HG03558 (cell line): ENCODE data around the gene PXDN.

ENCODE experiments used
- ATAC-seq: cut with Tn5 transposase; IDR thresholded peaks from one replicate; pipeline ENCODE4 v1.9.1; 2021; ENCODE audit warnings: moderate number of reproducible peaks; ENCODE audit not compliant: unreplicated experiment; ENCODE audit errors: extremely low read depth

The PXDN gene

DNA sequence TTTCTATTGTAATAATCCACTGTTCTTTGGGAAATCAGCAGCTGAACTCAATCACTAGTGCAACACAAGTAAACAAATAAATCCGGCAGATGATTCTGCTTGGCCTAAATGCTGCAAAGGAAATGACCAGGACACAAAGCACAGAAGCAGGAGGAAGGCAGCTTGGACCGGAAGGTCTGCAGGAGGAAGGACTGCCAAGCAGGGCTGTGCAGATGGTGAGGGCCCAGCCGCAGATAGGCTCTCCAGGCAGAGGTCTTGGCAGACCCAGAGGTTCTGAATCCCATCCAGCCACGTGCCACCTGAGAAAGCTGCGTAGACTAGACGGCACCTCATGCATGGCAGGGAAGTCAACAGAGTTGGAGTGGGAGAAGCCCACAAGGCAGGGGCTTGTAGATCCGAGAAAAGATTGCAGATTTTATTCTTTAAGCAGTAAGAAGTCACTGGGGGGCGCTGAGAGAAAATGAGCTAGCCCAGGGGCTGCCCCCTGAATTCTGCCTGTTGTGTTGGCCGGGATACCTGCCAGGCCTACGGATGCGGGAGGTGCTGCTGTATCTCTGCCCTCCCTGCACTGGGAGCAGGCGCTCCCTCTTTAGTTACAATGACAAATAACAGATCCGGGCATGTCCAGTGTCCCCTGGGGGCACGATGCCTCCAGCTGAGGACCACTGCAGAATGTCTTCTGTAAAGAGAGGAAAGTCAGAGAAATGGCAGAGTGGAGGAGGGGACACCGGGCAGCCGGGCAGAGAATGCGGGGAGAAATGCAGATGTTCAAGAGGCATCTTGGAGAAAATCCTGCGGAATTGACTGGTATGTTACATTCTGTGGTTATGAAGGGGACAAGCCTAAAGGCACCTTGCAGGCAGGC, 153.5 kb downstream of the PXDN start:
- no peak for ATAC-seq

DNA sequence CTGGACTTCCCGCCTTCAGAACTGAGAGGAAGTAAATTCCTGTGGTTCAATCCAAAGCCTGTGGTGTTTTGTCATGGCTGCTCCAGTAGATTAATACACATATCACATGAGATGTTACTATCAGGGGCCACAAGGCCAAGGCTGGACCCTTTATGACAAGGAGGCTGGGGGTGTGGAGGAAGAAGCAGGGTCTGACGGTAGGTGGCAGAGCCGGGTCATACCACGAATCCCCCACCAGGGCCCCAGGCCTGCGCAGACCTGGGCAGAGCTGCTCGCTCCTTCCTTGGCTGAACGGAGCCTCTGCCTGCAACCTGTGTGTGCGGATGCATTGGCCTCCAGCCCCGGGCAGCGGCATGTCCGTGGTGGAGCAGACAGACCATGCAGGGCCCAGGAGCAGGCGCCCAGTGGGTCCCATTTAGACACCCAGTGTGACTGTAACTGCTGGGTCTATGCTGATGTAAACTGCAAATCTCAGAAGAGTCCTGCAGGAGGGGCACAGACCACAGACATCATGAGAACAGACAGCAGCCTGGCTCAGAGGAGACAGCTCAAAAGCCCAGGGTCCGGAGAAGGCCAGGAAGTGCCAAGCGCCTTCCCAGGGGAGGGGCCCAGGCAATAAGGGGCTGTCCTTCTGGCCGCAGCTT, 155.2 kb downstream of the PXDN start:
- no peak for ATAC-seq

DNA sequence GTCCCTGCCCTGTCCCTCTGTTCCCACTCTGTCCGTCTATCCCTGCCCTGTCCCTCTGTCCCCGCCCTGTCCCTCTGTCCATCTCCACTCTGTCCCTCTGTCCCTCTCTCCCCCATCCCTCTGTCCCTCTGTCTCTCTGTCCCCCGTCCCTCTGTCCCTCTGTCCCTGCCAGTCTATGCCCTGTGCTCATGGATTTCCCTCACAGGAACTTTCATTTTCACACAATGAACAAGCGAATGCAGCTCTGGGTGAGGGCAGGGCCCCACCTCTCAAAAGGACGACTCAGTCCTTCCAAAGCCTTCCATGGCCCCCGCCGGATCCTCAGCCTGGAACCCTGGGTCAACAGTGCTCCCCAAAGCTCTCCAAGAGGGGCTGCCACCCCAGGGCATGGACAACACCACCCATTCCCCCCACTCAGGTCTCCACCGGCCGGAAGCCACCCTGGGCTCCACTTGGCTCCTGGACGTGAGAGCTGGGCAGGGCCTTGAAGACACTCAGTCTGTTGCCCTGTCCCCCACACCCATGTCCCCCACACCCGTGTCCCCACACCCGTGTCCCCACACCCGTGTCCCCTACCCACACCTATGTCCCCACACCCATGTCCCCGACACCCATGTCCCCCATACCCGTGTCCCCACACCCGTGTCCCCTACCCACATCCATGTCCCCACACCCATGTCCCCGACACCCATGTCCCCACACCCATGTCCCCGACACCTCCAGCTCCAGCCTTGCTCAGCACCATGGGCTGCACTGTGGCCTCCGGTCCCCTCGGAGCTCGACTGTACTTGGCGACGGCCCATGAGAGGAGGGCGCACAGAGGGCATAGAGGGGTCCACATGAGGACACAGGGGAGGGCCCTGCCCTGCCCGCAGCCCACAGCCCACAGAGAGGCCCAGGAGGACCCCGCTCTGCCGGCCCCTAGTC, 156.0 kb downstream of the PXDN start:
- no peak for ATAC-seq

DNA sequence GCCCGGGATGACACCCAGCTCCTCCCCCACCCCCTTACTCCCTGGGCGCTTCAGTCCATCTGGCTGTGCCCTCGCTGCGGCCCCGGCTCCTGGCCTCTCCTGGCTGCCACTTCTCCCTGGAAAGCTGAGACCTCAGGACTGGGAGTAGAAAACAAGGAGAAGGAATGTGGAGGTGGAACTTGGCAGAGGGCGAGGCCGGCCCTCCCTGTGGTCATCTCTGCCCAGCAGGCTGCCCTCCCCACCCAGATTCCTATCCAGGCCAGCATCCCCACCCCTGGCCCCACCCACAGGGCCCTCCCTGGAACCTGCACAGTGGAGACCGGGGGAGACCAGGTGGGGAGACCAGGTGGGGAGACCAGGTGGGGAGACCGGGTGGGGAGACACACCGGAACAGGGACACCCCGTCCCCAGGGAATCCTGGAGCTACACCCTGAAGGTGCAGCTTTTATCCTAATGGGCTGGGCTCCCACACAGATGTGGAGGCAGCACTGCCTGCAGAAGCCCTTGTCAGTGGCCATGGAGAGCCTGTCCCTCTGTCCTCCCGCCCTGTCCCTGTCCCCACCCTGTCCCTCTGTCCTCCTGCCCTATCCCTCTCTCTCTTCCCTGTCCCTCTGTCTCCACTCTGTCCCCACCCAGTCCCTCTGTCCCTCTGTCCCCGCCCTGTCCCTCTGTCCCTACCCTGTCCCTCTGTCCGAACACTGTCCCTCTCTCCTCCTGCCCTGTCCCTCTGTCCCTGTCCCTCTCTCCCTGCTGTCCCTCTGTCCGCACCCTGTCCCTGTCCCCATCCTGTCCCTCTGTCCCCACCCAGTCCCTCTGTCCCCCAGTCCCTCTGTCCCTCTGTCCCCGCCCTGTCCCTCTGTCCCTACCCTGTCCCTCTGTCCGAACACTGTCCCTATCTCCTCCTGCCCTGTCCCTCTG, 157.1 kb downstream of the PXDN start:
- no peak for ATAC-seq

DNA sequence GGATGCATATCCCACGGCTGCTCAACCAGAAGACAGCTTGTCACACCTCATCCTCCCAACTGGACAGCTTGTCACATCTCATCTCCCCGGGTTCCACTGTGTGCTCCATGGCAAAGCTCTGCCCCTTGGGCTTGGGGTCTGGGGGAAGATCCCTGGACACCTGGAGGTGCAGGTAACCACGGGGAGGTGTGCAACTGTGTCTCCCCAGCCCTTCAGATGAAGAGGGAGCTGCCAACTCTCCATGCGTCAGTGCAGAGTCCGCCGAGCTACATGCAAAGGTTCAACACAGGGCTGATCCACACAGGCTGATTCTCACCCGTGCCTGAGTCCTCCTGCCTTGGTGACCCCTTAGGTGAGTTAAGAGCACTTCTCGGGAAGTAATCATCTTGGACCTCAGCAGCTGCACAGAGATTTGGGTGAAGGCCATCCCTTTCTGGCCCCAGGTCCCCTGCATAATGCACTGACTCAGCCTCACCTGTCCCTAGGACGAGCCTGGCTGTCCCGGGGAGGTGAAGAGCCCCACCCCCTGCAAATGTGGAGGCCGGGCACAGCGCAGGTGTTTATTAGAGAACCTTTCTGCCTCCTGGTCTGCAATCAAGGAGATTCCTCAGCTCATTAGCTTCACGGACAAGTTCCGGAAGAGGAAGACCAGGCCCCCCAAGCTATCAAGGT, 157.9 kb downstream of the PXDN start:
- no peak for ATAC-seq

DNA sequence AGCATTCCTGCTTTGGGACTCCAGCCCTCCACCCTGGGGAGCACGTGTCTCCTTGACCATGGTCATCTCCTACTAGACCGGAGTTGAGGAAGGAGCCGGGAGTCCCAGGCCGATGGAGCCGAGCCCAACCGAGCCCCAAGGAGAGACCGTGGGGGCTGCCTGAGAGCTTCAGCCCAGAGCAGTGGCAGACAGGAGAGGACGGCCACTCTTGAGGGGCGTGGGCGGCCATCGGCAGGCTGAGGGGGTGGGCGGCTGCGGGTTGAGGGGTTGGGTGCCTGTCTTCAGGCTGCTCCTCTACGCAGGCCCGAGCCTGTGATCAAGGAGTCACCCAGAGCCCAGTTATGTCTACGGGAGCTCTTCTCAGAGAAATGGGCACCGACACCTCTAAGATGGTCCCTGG, 158.7 kb downstream of the PXDN start:
- no peak for ATAC-seq

DNA sequence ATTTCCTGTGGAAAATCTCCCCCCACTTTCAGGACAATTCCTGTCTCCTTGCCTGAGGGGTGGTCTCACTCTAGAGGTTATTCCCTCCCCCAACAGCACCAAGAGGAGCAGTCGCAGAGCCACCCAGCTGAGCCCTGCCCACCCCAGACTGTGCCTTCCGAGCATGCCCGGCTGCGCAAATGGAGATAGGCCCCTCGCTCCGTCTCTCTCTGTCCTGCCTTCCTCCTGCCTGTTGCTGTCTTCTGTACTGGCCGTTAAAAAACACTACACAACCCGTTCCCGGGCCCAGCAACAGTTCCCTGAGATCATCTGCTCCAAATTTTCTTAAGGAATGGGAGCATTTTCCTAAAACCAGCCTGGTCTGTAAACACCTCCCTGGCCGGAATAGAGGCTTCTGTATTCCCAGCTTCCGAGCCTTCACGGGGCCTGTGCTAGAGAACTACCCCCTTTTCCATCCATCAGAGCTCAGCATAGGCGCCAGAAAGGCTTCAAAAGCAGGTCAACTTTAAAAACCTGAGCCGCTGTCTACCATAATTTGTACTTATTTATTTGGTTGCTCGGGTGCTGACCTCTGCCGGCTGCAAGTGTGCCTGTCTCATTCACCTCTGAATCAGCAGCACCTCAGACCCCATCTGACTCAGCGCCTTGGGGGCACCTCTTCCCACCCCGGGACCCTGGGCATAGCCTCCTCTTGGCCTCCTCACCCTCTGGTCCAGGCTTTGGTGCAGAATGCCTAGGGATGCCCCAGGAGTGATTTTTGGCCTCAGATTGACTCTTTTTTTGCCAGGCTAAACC, 159.4 kb downstream of the PXDN start:
- ATAC-seq = no peak

DNA sequence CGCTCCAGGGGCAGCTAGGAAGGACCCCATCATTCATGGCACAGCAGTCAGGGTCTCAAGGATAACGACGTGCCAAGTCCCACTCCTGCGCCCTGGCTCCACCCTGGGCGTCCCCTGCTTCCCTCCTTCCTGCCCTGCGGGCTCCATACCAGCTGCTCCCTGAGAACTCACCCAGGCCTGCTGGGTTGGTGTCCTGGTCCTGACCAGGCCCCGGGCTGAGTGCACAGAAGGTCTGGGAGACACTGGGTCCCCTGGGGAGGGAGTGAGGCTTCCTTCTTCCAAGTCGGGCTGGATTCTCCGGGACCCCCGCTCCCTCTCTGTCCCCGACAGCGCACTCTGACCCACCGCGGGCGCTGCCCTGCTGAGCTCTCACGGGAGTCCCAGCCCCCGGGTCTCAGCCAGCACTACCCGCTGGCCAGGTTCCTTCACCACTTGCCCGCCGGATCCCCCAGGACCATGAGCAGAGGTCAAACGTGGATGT, 160.2 kb downstream of the PXDN start:
- no peak for ATAC-seq

DNA sequence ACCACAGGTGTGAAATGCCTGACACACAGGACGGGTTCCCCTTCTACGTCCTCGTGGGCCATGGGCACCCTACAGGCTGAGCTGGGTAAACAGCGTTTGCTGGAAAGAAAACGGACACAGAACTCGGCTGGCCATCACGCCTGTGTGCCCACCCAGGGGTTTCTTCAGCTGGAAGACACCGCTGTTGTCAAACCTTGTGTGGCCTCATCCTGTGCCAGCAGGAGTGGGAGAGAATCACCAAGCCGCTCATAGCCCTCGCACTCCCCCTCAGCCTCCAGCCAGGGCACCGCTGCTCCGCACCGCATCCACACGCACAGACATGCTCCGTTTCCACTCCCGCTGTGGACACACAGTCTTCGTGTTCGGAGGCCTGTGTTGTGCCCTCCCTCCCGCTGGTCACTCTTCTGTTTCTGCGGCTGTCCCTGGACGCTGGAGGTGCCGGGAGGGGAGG, 161.4 kb downstream of the PXDN start:
- ATAC-seq = no peak

DNA sequence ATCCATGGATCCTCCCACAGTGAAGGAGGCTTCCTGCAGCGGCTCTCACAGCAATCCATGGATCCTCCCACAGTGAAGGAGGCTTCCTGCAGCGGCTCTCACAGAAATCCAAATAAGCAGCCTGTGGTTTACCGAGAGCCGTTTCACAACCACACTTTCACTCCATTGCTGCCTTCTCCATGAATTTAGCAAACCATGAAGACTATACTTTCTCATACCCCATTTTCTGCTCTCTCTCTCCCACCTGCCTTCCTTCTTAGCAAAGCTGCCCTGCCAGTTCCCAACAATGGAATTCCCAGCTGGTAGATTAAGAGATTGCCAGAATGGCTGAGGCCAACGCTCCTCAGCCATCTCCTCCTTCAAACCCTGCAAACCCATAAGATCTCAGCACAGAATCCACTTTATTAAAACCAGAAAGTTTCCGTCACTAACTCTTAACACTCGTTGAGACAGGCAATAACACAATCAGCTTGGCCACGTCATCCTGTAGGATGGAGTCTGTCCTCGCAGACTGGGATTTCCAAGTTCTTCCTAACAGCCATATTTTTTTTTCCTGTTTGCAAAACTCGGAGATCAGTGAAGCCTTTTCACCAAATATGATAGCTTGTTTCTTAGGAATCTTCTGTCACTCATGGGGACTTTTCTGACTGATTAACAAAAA, 162.2 kb downstream of the PXDN start:
- ATAC-seq = no peak
